HG02610 (cell line): ENCODE data around the gene ZBED4.
A peak's percentile ranks its signal among the peaks of the same experiment; 100 is the strongest.
"Not testable (repeated sequence)": the region's sequence is repeated elsewhere in the genome, so short reads cannot be mapped to it uniquely, and the experiment has no call there.

Experiments used
- ATAC-seq: cut with Tn5 transposase; IDR thresholded peaks from one replicate; pipeline ENCODE4 v1.9.1; 2021; ENCODE audit warnings: mild to moderate bottlenecking, moderate library complexity; ENCODE audit not compliant: unreplicated experiment

ZBED4 gene

GRCh38 chr22:49852898-49853894, at the start of gene ZBED4:
ZBED4 (plus strand) TSS chr22:49853844; CDS start chr22:49883663, 29,819 bp downstream.
- peak; percentile 73 for ATAC-seq

GRCh38 chr22:49807129-49807528, 46.5 kb upstream of the ZBED4 start:
- no peak for ATAC-seq

- no peak for ATAC-seq
These were observed 45.6 kb upstream of the ZBED4 start for GRCh38 chr22:49807780-49808708.

- no peak for ATAC-seq
These were observed 43.2 kb upstream of the ZBED4 start for GRCh38 chr22:49810363-49811019.

GRCh38 chr22:49811020-49811791, 42.4 kb upstream of the ZBED4 start:
- no peak for ATAC-seq

- ATAC-seq = no peak
These were observed 40.8 kb upstream of the ZBED4 start for GRCh38 chr22:49812838-49813237.

- ATAC-seq = no peak
These were observed 39.4 kb upstream of the ZBED4 start for GRCh38 chr22:49814164-49814686.

- no peak for ATAC-seq
These were observed 38.8 kb upstream of the ZBED4 start for GRCh38 chr22:49814856-49815255.

- no peak for ATAC-seq
These were observed 38.0 kb upstream of the ZBED4 start for GRCh38 chr22:49815641-49816091.

- ATAC-seq = no peak
These were observed 36.3 kb upstream of the ZBED4 start for GRCh38 chr22:49817359-49817758.

- no peak for ATAC-seq
These were observed 32.7 kb upstream of the ZBED4 start for GRCh38 chr22:49820984-49821383.

GRCh38 chr22:49821741-49822140, 31.9 kb upstream of the ZBED4 start:
- not testable (repeated sequence) for ATAC-seq

GRCh38 chr22:49823289-49824045, 30.2 kb upstream of the ZBED4 start:
- ATAC-seq = no peak

- ATAC-seq = no peak
These were observed 29.3 kb upstream of the ZBED4 start for GRCh38 chr22:49824185-49824925.

- no peak for ATAC-seq
These were observed 28.7 kb upstream of the ZBED4 start for GRCh38 chr22:49824936-49825335.

GRCh38 chr22:49825436-49825835, 28.2 kb upstream of the ZBED4 start:
- no peak for ATAC-seq

GRCh38 chr22:49825944-49826602, 27.6 kb upstream of the ZBED4 start:
- ATAC-seq = no peak
